SHP77 treated with DMSO at 0.1 percent for 48 hours (cell line): Measurements from ENCODE around the gene DEPP1.
A peak's percentile ranks its signal among the peaks of the same experiment; 100 is the strongest.
"Not testable (repeated sequence)": the region's sequence is repeated elsewhere in the genome, so short reads cannot be mapped to it uniquely, and the experiment has no call there.

ENCODE experiments used
- DNase-seq: peaks from one replicate; lab custom pipeline; 2025; lab: John Stamatoyannopoulos, UW

The DEPP1 gene, protein sequence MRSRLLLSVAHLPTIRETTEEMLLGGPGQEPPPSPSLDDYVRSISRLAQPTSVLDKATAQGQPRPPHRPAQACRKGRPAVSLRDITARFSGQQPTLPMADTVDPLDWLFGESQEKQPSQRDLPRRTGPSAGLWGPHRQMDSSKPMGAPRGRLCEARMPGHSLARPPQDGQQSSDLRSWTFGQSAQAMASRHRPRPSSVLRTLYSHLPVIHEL

DNA sequence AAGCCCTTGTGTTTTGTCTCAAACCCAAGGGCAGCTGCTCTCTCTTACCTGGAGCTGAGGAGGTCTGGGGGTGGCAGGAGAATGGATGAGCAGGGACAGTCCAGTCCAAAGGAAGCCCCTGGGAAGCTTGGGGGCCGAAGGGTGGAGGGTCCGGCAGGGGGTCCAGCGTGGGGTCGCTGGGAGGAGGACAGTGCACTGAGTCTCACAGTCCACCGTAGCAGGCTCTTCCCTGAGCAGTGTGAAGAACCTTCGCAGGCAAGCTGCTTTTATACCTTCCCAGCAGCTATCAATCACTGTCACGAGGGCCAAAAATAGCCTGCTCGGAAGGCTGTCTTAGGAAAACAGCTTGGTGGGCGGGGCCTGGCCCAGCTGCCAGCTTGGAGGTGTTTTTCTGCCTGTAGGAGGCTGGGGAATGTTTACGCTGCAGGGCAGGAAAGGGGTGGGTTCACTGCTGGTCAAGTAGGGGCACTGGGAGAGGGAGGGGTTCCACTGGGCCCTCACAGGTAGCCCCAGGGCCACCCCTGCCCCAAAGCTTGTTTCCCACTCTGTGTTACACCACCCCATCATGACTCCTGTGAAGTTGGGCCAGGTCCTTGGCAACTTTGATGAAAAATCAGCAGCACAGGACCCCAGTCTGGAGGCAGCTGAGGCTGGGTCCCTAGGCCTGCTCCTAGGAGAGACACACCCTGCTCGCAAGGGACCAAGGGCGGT is at the start of gene DEPP1:
DEPP1 (minus strand) TSS at position 240 of the 711 bp plus-strand sequence. CDS start 779 bp downstream, outside the sequence.
- peak; percentile 39 for DNase-seq

DNA sequence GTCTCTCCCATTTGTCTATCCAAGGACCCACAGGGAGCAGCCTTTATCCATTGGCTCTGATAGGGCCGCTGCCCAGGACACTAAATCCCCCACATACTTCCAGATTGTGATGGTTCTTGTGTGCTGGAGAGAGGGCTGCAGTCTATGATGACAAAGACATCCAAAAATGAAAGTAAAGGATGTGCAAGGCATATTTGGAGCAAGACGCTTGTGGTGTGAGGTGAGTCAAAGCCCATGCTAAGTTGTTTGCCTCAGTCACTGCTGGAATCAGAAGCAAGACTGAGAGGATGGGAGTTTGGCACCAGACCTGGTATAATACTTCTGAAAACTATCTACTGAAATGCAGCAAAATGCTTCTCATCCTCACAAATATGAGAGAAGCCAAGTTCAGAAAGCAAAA is 44.8 kb upstream of the DEPP1 start:
- no peak for DNase-seq

GRCh38 chr10:45015590-45015989 is 37.0 kb upstream of the DEPP1 start:
- DNase-seq = no peak

DNA sequence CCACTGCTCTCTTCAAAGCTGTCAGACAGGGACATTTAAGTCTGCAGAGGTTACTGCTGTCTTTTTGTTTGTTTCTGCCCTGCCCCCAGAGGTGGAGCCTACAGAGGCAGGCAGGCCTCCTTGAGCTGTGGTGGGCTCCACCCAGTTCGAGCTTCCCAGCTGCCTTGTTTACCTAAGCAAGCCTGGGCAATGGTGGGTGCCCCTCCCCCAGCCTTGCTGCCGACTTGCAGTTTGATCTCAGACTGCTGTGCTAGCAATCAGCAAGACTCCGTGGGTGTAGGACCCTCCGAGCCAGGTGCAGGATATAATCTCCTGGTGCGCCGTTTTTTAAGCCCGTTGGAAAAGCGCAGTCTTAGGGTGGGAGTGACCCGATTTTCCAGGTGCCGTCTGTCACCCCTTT is 35.9 kb upstream of the DEPP1 start:
- DNase-seq = not testable (repeated sequence)

DNA sequence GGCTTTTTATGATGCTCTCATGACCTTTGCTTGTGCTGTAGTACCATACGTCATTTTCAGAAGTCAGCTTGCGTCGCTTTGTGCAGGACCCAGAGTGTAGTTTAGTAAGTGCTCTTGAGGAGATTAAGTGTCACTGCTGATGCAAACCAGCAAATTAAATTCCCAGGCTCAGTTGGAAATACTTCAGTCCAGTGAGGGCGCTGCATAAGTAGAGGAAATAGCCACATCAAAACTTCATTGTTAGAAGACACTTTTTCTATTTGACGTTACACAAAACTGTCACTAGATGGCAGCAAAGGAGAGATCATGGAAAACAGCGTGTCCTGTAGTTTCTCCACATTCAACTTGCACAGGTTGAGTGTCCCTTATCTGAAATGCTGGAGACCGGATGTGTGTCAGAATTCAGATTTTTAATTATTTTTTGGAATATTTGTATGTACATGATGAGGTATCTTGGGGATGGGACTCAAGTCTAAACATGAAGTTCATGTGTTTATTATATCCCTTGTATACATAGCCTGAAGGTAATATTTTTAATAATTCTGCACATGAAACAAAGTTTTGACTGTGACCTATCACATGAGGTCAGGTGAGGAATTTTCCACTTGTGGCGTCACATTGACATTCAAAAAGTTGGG is 30.0 kb upstream of the DEPP1 start:
- DNase-seq = peak; percentile 28

- DNase-seq = no peak
Observed at GRCh38 chr10:45006276-45007030, 27.8 kb upstream of the DEPP1 start.

GRCh38 chr10:45005284-45005683 is 26.7 kb upstream of the DEPP1 start:
- no peak for DNase-seq

DNA sequence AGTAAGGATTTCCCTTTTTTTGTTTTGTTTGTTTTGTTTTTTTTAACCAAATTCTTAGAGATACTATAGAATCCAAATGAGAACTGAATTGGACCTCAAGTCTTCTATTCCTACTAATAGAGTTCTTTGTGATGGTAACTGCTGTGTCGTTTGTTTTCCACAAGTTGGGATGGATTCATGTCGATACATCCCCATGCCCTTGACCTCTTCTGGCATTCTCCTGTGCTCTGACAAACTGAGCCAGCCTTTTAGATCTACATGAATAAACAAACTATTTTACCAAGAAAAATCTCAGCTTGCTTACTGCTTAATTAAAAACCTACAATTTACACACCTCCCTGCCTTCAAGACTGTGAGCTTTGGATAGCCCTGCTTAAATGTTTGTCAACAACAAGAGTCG is 26.1 kb upstream of the DEPP1 start:
- no peak for DNase-seq

DNA sequence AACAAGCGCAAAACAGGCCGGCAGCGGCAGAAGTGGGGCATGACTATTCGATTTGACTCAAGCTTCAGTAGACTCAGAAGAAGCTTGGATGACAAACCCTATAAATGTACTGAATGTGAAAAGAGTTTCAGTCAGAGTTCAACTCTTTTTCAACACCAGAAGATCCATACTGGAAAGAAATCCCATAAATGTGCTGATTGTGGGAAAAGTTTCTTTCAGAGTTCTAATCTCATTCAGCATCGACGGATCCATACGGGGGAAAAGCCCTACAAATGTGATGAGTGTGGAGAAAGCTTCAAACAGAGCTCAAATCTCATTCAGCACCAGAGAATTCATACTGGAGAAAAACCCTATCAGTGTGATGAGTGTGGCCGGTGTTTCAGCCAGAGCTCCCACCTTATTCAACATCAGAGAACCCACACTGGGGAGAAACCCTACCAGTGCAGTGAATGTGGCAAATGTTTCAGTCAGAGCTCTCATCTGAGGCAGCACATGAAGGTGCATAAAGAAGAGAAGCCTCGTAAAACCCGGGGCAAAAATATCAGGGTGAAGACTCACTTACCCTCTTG is 24.9 kb upstream of the DEPP1 start:
- DNase-seq = no peak

DNA sequence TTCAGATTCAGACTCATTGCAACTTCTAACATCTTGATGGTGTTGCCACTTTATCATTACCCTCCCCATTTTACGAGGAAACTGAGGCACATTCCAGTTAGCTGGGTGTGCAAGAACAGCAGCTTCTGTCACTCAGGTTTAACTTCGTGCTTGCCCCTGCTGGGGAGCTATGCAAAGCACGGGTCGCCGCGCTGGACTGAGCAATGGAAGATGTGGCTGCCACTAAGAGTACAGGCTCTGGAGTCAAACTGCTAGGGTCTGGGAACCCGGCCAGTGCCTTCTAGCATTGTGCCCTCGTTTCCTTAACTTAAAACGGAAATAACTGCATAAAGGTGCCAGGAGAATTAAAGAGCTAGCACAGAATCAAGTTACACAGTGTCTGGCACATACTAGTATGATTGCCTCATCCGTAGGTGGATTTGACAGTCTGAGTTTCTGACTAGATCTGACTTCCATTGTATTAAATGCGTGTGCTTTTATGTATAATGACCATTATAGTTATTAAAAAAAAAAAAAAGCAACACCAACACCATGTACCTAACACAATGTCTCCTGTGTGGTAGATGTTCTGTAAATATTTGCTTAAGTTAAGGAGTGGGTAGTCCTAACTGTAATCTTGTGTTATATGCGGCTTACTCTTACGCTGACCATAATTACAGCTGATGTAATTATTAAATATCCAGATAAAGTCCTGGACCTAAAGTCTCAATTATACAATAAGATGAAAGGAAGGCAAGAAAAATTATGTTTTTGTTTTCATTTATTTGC is 23.0 kb upstream of the DEPP1 start:
- DNase-seq = no peak

DNA sequence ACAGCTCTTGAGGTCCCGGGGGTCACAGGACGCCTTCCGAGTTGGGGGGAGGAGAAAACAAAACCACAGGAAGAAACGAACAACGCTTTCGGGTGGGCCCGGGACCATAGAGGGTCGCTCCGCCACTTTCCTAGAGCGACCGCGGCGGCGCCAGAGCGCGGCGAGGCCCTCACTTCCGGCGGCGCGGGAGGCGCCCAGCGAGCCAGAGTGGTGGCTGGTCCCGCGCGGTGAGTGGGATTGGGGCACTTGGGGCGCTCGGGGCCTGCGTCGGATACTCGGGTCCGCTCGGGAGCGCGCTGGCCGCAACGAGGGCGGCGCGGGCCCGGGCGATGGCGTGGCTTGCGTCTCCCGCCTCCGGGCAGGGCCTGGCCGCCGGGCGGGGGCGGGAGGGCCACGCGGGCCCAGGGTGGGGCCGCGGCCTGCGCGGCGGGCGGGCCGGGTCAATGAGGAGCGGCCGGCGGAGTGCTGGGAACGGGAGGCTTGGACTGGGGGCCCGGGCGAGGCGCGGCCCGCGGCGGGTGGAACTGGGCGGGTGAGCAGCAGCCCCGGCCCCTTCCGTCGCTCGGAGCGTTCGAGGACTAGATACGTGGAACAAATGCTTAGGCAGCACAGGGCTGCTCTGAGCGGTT is 22.3 kb upstream of the DEPP1 start, which contains the start of gene ZNF22:
ZNF22 (plus strand) TSS at position 172 of the 629 bp plus-strand sequence. CDS start 2,446 bp downstream, outside the sequence.
- no peak for DNase-seq

- DNase-seq = no peak
Observed at GRCh38 chr10:45000138-45000751, 21.6 kb upstream of the DEPP1 start.

GRCh38 chr10:44998146-44998631 is 19.6 kb upstream of the DEPP1 start:
- DNase-seq = no peak

- no peak for DNase-seq
Observed at GRCh38 chr10:44997105-44997748, 18.6 kb upstream of the DEPP1 start.

DNA sequence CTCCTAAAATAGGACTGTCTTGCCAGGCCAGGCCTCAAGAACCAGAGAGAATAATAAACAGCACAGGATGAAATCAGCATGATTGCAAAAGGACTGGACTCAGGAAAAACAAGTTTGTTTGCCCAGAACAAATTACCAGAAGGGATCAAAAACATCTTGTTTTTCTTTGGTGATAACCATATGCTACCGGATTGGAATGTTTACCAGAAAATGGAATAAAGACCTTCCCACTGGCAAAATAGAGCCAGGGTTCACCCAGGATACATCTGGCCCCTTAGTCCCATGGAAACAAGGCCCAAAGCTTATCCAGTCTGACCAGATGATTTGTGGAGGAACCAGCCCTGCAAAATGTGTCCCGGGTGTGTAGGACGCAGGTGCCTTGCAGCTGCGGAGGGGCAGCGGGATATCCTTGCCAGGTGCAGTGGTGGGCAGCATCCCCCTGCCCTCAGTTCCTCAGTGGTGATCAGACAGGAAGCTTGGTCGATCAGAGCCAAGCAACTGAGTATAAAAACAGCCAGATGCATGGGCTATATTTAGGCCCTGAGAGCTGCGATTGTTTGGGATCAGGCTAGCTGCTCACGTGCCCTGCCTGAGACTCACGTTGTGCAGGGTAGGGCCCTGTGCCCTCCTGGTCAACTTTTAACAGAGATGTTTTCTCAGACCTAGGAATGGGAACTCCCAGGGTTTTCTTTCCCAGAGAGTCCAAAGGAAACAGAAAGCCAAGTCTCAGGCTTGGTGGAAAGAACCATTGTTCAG is 17.5 kb upstream of the DEPP1 start:
- DNase-seq = no peak

DNA sequence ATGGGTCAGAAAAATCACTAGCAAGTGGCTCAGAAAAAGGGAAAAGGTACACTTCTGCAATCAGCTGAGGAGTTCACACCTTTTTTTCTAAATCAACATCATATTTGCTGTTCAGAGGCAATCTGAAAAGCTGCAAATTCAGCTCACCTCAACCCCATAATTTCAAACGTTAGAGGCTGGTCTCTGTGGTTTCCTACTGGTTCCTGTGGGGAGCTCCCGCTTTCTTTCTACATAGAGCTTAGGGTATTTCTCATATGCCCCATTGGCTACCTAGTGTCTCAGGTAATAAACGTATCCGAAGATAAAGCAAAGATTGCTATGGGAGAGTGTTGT is 16.9 kb upstream of the DEPP1 start:
- DNase-seq = no peak

DNA sequence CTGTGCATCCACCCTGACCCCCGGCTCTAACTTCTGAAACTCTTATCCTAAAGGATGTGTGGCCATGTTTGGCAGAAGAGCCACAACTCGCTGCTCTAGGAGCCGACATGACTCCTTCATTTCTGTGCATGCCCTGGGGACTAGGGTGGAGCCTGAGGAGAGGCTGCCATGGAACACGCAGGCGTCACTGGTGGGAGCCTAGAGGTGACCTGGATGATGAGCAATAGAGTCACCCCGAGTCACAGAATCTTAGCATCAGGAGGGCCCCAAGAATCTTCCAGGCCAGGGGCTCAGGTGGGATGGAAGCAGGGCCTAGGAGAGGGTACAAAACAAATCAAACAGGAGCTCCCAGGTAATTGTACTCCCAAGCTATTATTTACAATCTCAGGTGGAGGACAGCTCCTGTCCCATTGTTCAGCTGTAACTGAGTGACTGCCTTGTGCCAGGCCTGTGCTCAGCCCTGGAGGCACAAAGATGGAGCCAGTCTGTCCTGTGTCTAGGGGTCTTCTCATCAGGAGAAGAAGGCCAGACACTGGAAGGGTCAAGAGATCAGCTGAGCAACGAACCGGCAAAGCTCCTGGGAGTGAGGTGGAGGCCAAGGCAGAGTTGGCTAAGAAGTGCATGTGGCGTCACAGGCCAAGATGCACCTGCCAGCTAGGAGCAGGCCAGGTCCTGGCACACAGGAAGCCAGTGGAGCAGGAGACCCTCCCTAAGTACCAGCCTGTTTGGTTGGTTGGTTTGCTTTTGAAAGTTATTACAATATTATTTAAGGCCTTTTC is 16.3 kb upstream of the DEPP1 start:
- DNase-seq = no peak
